B cell (primary cell): ENCODE measurements around the gene UBR3. TPM values are rescaled to one million over a fixed set of nuclear protein-coding genes. Genes with fewer than 3 reads are reported as not detected.

Experiments
- ATAC-seq: fragments of 200-7000 bp; cut with Tn5 transposase; one replicate; pipeline ENCODE4 v1.10.0; 2021; ENCODE audit warnings: low read depth, mild to moderate bottlenecking, moderate number of reproducible peaks, moderate library complexity
- CTCF ChIA-PET: fragments of 350-600 bp; sonication (Branson Sonifier 250); formaldehyde crosslinking; loops from one replicate; lab custom pipeline; 2021; ENCODE audit warnings: antibody characterized with exemption, inconsistent platforms; lab: Charles Lee
- POLR2A ChIA-PET: fragments of 350-600 bp; sonication (Branson Sonifier 250); formaldehyde crosslinking; loops from one replicate; lab custom pipeline; 2021; ENCODE audit warnings: antibody characterized with exemption; lab: Charles Lee
- DNase-seq: peaks from one replicate; pipeline ENCODE4 v3.0.0; 2013
- H2AFZ ChIP-seq: 2 replicates; pipeline ENCODE4 v1.6.1; 2012; ENCODE audit warnings: mild to moderate bottlenecking, low read depth, low read length; ENCODE audit not compliant: insufficient read depth, poor library complexity, severe bottlenecking
- H3K27ac ChIP-seq, 2 donors: 1 replicate in 1 of 2; 2 replicates in 1 of 2; pipeline ENCODE4 v1.5.1; 2012 to 2013; ENCODE audit warnings: low read length in 2 of 2, mild to moderate bottlenecking in 2 of 2, moderate library complexity in 1 of 2
- H3K27me3 ChIP-seq, 4 experiments: fragments of 200-600 bp in 1 of 4; sonication (generic) in 1 of 4; replicated peaks in 1 of 4; 1 replicate in 2 of 4; 2 replicates in 2 of 4; pipeline versions ENCODE4 v1.6.1 to v1.7.0; 2013 to 2016; ENCODE audit warnings: low read length in 3 of 4, mild to moderate bottlenecking in 2 of 4, mixed read lengths in 1 of 4, moderate library complexity in 1 of 4; ENCODE audit not compliant: insufficient read depth in 4 of 4, control insufficient read depth in 3 of 4; ENCODE audit errors: control extremely low read depth in 1 of 4
- H3K36me3 ChIP-seq, 2 experiments: replicated peaks in 1 of 2; 1 replicate in 1 of 2; 2 replicates in 1 of 2; pipeline versions ENCODE4 v1.6.1 to v1.7.1; 2013; ENCODE audit warnings: low read length in 1 of 2; ENCODE audit not compliant: insufficient read depth in 2 of 2, control insufficient read depth in 1 of 2; ENCODE audit errors: control extremely low read depth in 1 of 2, extremely low read depth in 1 of 2
- H3K4me1 ChIP-seq, 2 donors: fragments of 200-600 bp in 1 of 2; sonication (generic) in 1 of 2; 1 replicate in 1 of 2; 2 replicates in 1 of 2; pipeline versions ENCODE4 v1.5.1 to v1.6.1; 2013 to 2017; ENCODE audit warnings: low read length in 2 of 2; ENCODE audit not compliant: control insufficient read depth in 2 of 2, insufficient read depth in 2 of 2
- H3K4me2 ChIP-seq: replicated peaks from 2 replicates; pipeline ENCODE3; 2012; ENCODE audit warnings: mild to moderate bottlenecking, low read depth, low read length; ENCODE audit not compliant: poor library complexity, severe bottlenecking
- H3K4me3 ChIP-seq, 5 experiments: fragments of 200-600 bp in 1 of 5; sonication (generic) in 1 of 5; 1 replicate in 3 of 5; 2 replicates in 2 of 5; pipeline versions ENCODE4 v1.5.1 to v1.7.0; 2011 to 2016; ENCODE audit warnings: low read length in 4 of 5, mild to moderate bottlenecking in 4 of 5, low read depth in 2 of 5, control low read depth in 1 of 5, moderate library complexity in 1 of 5; ENCODE audit not compliant: insufficient read depth in 1 of 5; ENCODE audit errors: control extremely low read depth in 1 of 5, extremely low read depth in 1 of 5
- H3K79me2 ChIP-seq: fragments of 200-600 bp; sonication (generic); one replicate; pipeline ENCODE4 v1.6.0; 2016; ENCODE audit warnings: low read length; ENCODE audit not compliant: control insufficient read depth, insufficient read depth
- H3K9ac ChIP-seq: fragments of 200-600 bp; sonication (generic); 2 replicates; pipeline ENCODE4 v1.6.1; 2017; ENCODE audit warnings: mild to moderate bottlenecking, low read length, moderate library complexity
- H3K9me3 ChIP-seq, 3 donors: one replicate each; pipeline versions ENCODE4 v1.6.1 to v1.7.1; 2013; ENCODE audit warnings: low read length in 2 of 3; ENCODE audit not compliant: control insufficient read depth in 2 of 3, insufficient read depth in 1 of 3; ENCODE audit errors: control extremely low read depth in 1 of 3
- H4K20me1 ChIP-seq: 2 replicates; pipeline ENCODE4 v1.6.0; 2012; ENCODE audit warnings: mild to moderate bottlenecking, low read length; ENCODE audit not compliant: insufficient read depth, control insufficient read depth, poor library complexity, severe bottlenecking
- H3K27ac Mint-ChIP-seq: one replicate; pipeline ENCODE4 v1.8.0; 2021; ENCODE audit warnings: mixed read lengths
- H3K27me3 Mint-ChIP-seq: one replicate; pipeline ENCODE4 v1.8.0; 2021; ENCODE audit warnings: mixed read lengths
- H3K4me1 Mint-ChIP-seq: one replicate; pipeline ENCODE4 v1.8.0; 2021; ENCODE audit warnings: mixed read lengths
- H3K4me3 Mint-ChIP-seq: one replicate; pipeline ENCODE4 v1.8.0; 2021; ENCODE audit warnings: mixed read lengths
- H3K9me3 Mint-ChIP-seq: one replicate; pipeline ENCODE4 v1.8.0; 2022; ENCODE audit warnings: mixed read lengths; ENCODE audit not compliant: insufficient read depth
- CTCF ChIP-seq: fragments of 200-600 bp; IDR thresholded peaks from one replicate; pipeline ENCODE4 v1.8.0; 2022; ENCODE audit warnings: antibody characterized with exemption, mild to moderate bottlenecking
- EZH2 ChIP-seq: IDR thresholded peaks from 2 replicates; pipeline ENCODE4 v1.6.1; 2012; ENCODE audit warnings: borderline replicate concordance, low read depth, mild to moderate bottlenecking, moderate library complexity, low read length; ENCODE audit not compliant: insufficient read depth, poor library complexity, severe bottlenecking
- WGBS: methylation state at CpG from one replicate; pipeline ENCODE4 v1.1.5; 2013; ENCODE audit warnings: missing lambda C conversion rate; ENCODE audit not compliant: insufficient coverage; 5-methylcytosine and 5-hydroxymethylcytosine counted together
- intact Hi-C: fragments of 100-400 bp; cut with micrococcal nuclease; formaldehyde crosslinking; loops from one replicate; pipeline ENCODE4 v1.10.0; 2022
- polyA plus RNA-seq: library from polyadenylated mRNA; depleted of rRNA; stranded (reverse); fragments of >200 nt; gene quantifications from 2 replicates; pipeline ENCODE4 v1.2.3, GENCODE V29; 2012
- total RNA-seq, 2 donors: library from RNA; stranded (reverse); fragments of 120-200 nt in 1 of 2; gene quantifications; 1 replicate in 1 of 2; 2 replicates in 1 of 2; pipeline versions ENCODE4 v1.2.3 to v1.2.4, GENCODE V29; 2013 to 2022

UBR3 gene
- total and polyA plus RNA-seq, 2 donors (not counting 1 experiment from before 2014, with no cell fraction given) = 5.9 to 58.1 TPM

GRCh38 chr2:170038734-170039133, 211.5 kb downstream of the UBR3 start:
- H3K79me2 ChIP-seq = no peaks in the 10 kb centered on the region
- H3K4me3 Mint-ChIP-seq = no peak overlapping the region
- no peaks in the 10 kb centered on the region for H3K27me3 Mint-ChIP-seq
- H3K4me2 ChIP-seq = no peak overlapping the region
- ATAC-seq = no peak
- intact Hi-C loops = no loop called here
- no peak for DNase-seq
- ChIA-PET CTCF (no interaction called here), POLR2A (no interaction called here)
- H3K9ac ChIP-seq = no peak overlapping the region
- no peaks in the 10 kb centered on the region for H3K4me1 ChIP-seq
- H4K20me1 ChIP-seq = no peaks in the 10 kb centered on the region
- WGBS = 100% methylated on average over 4 of the region's 4 CpGs
- no peak overlapping the region for H2AFZ ChIP-seq
- no peaks in the 10 kb centered on the region for H3K27me3 ChIP-seq
- peaks cover 6 to 8% of the 10 kb centered on the region in 2 experiments for H3K36me3 ChIP-seq
- no peaks in the 10 kb centered on the region for H3K9me3 Mint-ChIP-seq
- H3K27ac Mint-ChIP-seq = no peak overlapping the region
- no peak for TF ChIP-seq EZH2
- no peak for TF ChIP-seq CTCF
- no peaks in the 10 kb centered on the region for H3K9me3 ChIP-seq
- H3K4me1 Mint-ChIP-seq = no peaks in the 10 kb centered on the region
- no peak overlapping the region for H3K4me3 ChIP-seq
- no peak overlapping the region for H3K27ac ChIP-seq

- Histone ChIP-seq H3K4me3 (no peak overlapping the region), H3K9ac (no peak overlapping the region), H3K36me3 (peaks cover 6% of the 10 kb centered on the region in 2 experiments), H3K4me2 (no peak overlapping the region), H3K4me1 (no peaks in the 10 kb centered on the region), H2AFZ (no peak overlapping the region), H3K9me3 (no peaks in the 10 kb centered on the region), H3K79me2 (no peaks in the 10 kb centered on the region), H3K27ac (no peak overlapping the region), H3K27me3 (no peaks in the 10 kb centered on the region), H4K20me1 (no peaks in the 10 kb centered on the region)
- no peak overlapping the region for H3K27ac Mint-ChIP-seq
- no peaks in the 10 kb centered on the region for H3K9me3 Mint-ChIP-seq
- WGBS = no CpG with 5 or more reads among the region's 2 CpGs
- DNase-seq (no peak), ATAC-seq (no peak)
- ChIA-PET CTCF (no interaction called here), POLR2A (no interaction called here)
- TF ChIP-seq EZH2 (no peak), CTCF (no peak)
- no peak overlapping the region for H3K4me3 Mint-ChIP-seq
- intact Hi-C loops = no loop called here
- H3K27me3 Mint-ChIP-seq = no peaks in the 10 kb centered on the region
- no peaks in the 10 kb centered on the region for H3K4me1 Mint-ChIP-seq
Measured at GRCh38 chr2:170039401-170040172, 212.3 kb downstream of the UBR3 start.
